Right cardiac atrium (tissue), 5 donors: Measurements from ENCODE around the gene CELA3B. TPM values are rescaled to one million over a fixed set of nuclear protein-coding genes. Genes with fewer than 3 reads are reported as not detected.
"Not testable (repeated sequence)": the region's sequence is repeated elsewhere in the genome, so short reads cannot be mapped to it uniquely, and the experiment has no call there.

Experiments used
- ATAC-seq, 2 donors: fragments of 200-7000 bp; cut with Tn5 transposase; one replicate each; pipeline versions ENCODE4 v1.8.0 to v1.9.1; 2020; ENCODE audit warnings: moderate library complexity in 2 of 2, mild to moderate bottlenecking in 1 of 2
- DNase-seq, 3 donors: peaks; one replicate each; pipeline ENCODE4 v3.0.0-alpha.2; 2020
- H3K27ac ChIP-seq: one replicate; pipeline ENCODE4 v1.5.1; 2013; ENCODE audit warnings: mild to moderate bottlenecking, low read length, control low read depth, moderate library complexity
- H3K27me3 ChIP-seq: one replicate; pipeline ENCODE4 v1.6.1; 2013; ENCODE audit not compliant: control insufficient read depth, insufficient read depth
- H3K4me1 ChIP-seq: one replicate; pipeline ENCODE4 v1.6.1; 2013; ENCODE audit warnings: low read length; ENCODE audit not compliant: control insufficient read depth, insufficient read depth
- H3K4me3 ChIP-seq: one replicate; pipeline ENCODE4 v1.5.1; 2013; ENCODE audit warnings: low read length, control low read depth
- H3K9me3 ChIP-seq: one replicate; pipeline ENCODE4 v1.6.1; 2013; ENCODE audit warnings: low read length; ENCODE audit not compliant: control insufficient read depth
- WGBS: extraction: QIAGEN DNeasy Blood & Tissue Kit; methylation state at CpG from one replicate; pipeline ENCODE4 v1.1.7; 2013; 5-methylcytosine and 5-hydroxymethylcytosine counted together
- intact Hi-C, 4 donors: fragments of 100-400 bp; cut with DNase I; formaldehyde crosslinking; loops; one replicate each; pipeline versions ENCODE4 v1.11.0 to v1.14.0; 2022 to 2023
- long read RNA-seq, 4 donors: library from polyadenylated mRNA; unstranded; transcript quantifications; one replicate each; pipeline ENCODE4 v2.0.0, GENCODE V29; 2020 to 2021
- polyA plus RNA-seq: library from polyadenylated mRNA; stranded (reverse); fragments of 200-250 nt; gene quantifications from one replicate; pipeline ENCODE4 v1.2.3, GENCODE V29; 2013
- total RNA-seq, 4 donors: library from RNA; stranded (reverse); fragmentation: NEBNext Ultra II Directional; extraction: Animal tissue kit (Norgen Biotek cat#: 25700); gene quantifications; one replicate each; pipeline ENCODE4 v1.2.1, GENCODE V29; 2021
- donor health status: healthy with polysubstance abuse.
- donor health status: DM: no; HTN: yes; CAD: no.
- donor health status: DM: no; HTN: no; CAD: no.
- donor health status: DM: no; HTN: yes; CAD: no; lungs with severe emphysema.
- donor health status: DM: yes; HTN: yes; CAD: no.

The CELA3B gene
- total RNA-seq (under 1 TPM in 1 of 4 donors, not detected in 3; 0.53 TPM), polyA plus RNA-seq (0.09 TPM)
- long read RNA-seq, donor 1 = 0 reads
- long read RNA-seq, donor 2 = 0 reads
- long read RNA-seq, donor 3 = 0 reads
- long read RNA-seq, donor 4 = 0 reads

- H3K9me3 ChIP-seq, ATAC-seq, H3K4me3 ChIP-seq, H3K27me3 ChIP-seq, intact Hi-C loops, H3K4me1 ChIP-seq, H3K27ac ChIP-seq: not testable (repeated sequence)
- 85% methylated on average over 9 of the region's 9 CpGs for WGBS
- DNase-seq = peak in 1 of 3 donors; percentile 24
Measured at GRCh38 chr1:21976703-21977239, at the start of gene CELA3B. Gene CELA3B, plus strand, starts transcription at chr1:21977022. Its CDS starts 18 bp downstream, at chr1:21977040.

- Histone ChIP-seq H3K27me3 (no peaks in the 10 kb centered on the region), H3K4me1 (peaks cover 55% of the 10 kb centered on the region), H3K27ac (peak overlapping the region; percentile 79), H3K4me3 (no peak overlapping the region), H3K9me3 (no peaks in the 10 kb centered on the region)
- DNase-seq (peak; percentile 84 to 92 (median 87)), ATAC-seq (peak; percentile 58 to 65)
- 32% methylated on average over 12 of the region's 12 CpGs for WGBS
- intact Hi-C loops = no loop called here
Measured at GRCh38 chr1:21927533-21928237, 49.1 kb upstream of the CELA3B start.

GRCh38 chr1:21930080-21930571, 46.7 kb upstream of the CELA3B start:
- H3K4me1 ChIP-seq = peaks cover 48% of the 10 kb centered on the region
- peak overlapping the region; percentile 78 for H3K27ac ChIP-seq
- DNase-seq (peak; percentile 66 to 78 (median 74)), ATAC-seq (peak; percentile 3 to 20)
- H3K9me3 ChIP-seq = no peaks in the 10 kb centered on the region
- no peaks in the 10 kb centered on the region for H3K27me3 ChIP-seq
- 38% methylated on average over 8 of the region's 8 CpGs for WGBS
- H3K4me3 ChIP-seq = no peak overlapping the region
- intact Hi-C loops = no loop called here

- intact Hi-C loops = no loop called here
- H3K4me1 ChIP-seq = peaks cover 43% of the 10 kb centered on the region
- no peaks in the 10 kb centered on the region for H3K9me3 ChIP-seq
- H3K27ac ChIP-seq = peak overlapping the region; percentile 91
- 77% methylated on average over 6 of the region's 6 CpGs for WGBS
- no peaks in the 10 kb centered on the region for H3K27me3 ChIP-seq
- no peak for DNase-seq
- ATAC-seq = no peak
- no peak overlapping the region for H3K4me3 ChIP-seq
Measured at GRCh38 chr1:21930629-21931170, 46.1 kb upstream of the CELA3B start.

- Histone ChIP-seq H3K4me1 (peaks cover 37% of the 10 kb centered on the region), H3K4me3 (no peak overlapping the region), H3K27me3 (no peaks in the 10 kb centered on the region), H3K27ac (peak overlapping the region; percentile 91), H3K9me3 (no peaks in the 10 kb centered on the region)
- intact Hi-C loops = no loop called here
- WGBS = 11% methylated on average over 16 of the region's 16 CpGs
- DNase-seq (peak; percentile 86 to 91 (median 89)), ATAC-seq (peak; percentile 46 to 56)
Measured at GRCh38 chr1:21931171-21932093, 45.4 kb upstream of the CELA3B start.

- no peaks in the 10 kb centered on the region for H3K27me3 ChIP-seq
- WGBS = 18% methylated on average over 7 of the region's 7 CpGs
- peak overlapping the region; percentile 91 for H3K27ac ChIP-seq
- DNase-seq = peak; percentile 51 to 76 (median 58)
- no peak overlapping the region for H3K4me3 ChIP-seq
- peaks cover 35% of the 10 kb centered on the region for H3K4me1 ChIP-seq
- intact Hi-C loops = no loop called here
- no peaks in the 10 kb centered on the region for H3K9me3 ChIP-seq
- peak; percentile 5 to 23 for ATAC-seq
Measured at GRCh38 chr1:21932127-21932526, 44.7 kb upstream of the CELA3B start.

GRCh38 chr1:21933397-21934248, 43.2 kb upstream of the CELA3B start:
- peak overlapping the region; percentile 45 for H3K4me3 ChIP-seq
- H3K27ac ChIP-seq = peak overlapping the region; percentile 55
- H3K9me3 ChIP-seq = no peaks in the 10 kb centered on the region
- H3K4me1 ChIP-seq = peaks cover 31% of the 10 kb centered on the region
- peak; percentile 76 to 89 (median 84) for DNase-seq
- WGBS = 20% methylated on average over 19 of the region's 19 CpGs
- H3K27me3 ChIP-seq = no peaks in the 10 kb centered on the region
- intact Hi-C loops = no loop called here
- ATAC-seq = peak; percentile 22 to 47

- H3K4me1 ChIP-seq = peaks cover 37% of the 10 kb centered on the region
- no peak for ATAC-seq
- H3K4me3 ChIP-seq = peak overlapping the region; percentile 79
- intact Hi-C loops = loop anchor here in 1 of 4 donors (5.0 kb wide), 1 partner anchor 38 kb away; no protein-coding TSS in a partner anchor
- WGBS = 18% methylated on average over 10 of the region's 10 CpGs
- H3K27ac ChIP-seq = peak overlapping the region; percentile 79
- no peaks in the 10 kb centered on the region for H3K27me3 ChIP-seq
- H3K9me3 ChIP-seq = no peaks in the 10 kb centered on the region
- peak in 2 of 3 donors; percentile 39 to 51 for DNase-seq
Measured at GRCh38 chr1:21935393-21935804, 41.4 kb upstream of the CELA3B start.

- whole genome bisulfite sequencing = 16% methylated on average over 8 of the region's 8 CpGs
- Histone ChIP-seq H3K9me3 (no peaks in the 10 kb centered on the region), H3K27me3 (no peaks in the 10 kb centered on the region), H3K4me3 (peak overlapping the region; percentile 79), H3K4me1 (peaks cover 35% of the 10 kb centered on the region), H3K27ac (peak overlapping the region; percentile 79)
- peak in 2 of 3 donors; percentile 58 to 76 for DNase-seq
- intact Hi-C loops = loop anchor here in 1 of 4 donors (5.0 kb wide), 1 partner anchor 39 kb away; no protein-coding TSS in a partner anchor
- no peak for ATAC-seq
Measured at GRCh38 chr1:21935891-21936365, 40.9 kb upstream of the CELA3B start.
